Astrocyte (in vitro differentiated cells and primary cell): ENCODE measurements around the gene PSPH. TPM values are rescaled to one million over a fixed set of nuclear protein-coding genes. Genes with fewer than 3 reads are reported as not detected.
"Not testable (repeated sequence)": the region's sequence is repeated elsewhere in the genome, so short reads cannot be mapped to it uniquely, and the experiment has no call there.

ENCODE experiments used
- DNase-seq: peaks from one replicate; pipeline ENCODE4 v3.0.0-alpha.2; 2010; ENCODE audit warnings: low read depth
- FAIRE-seq: peaks from 2 replicates; lab custom pipeline; 2011; peaks lifted over from hg19 to GRCh38; lab: Jason Lieb, UNC
- H2AFZ ChIP-seq: 2 replicates; pipeline ENCODE4 v1.6.0; 2012; ENCODE audit warnings: low read depth, low read length, inconsistent platforms
- H3K27ac ChIP-seq: 2 replicates; pipeline ENCODE4 v1.5.1; 2011; ENCODE audit warnings: low read depth, low read length, inconsistent platforms
- H3K27me3 ChIP-seq: 2 replicates; pipeline ENCODE4 v1.6.0; 2011; ENCODE audit warnings: low read length, inconsistent platforms; ENCODE audit not compliant: insufficient read depth
- H3K36me3 ChIP-seq: 2 replicates; pipeline ENCODE4 v1.5.1; 2011; ENCODE audit warnings: low read length, inconsistent platforms; ENCODE audit not compliant: insufficient read depth
- H3K4me1 ChIP-seq: 2 replicates; pipeline ENCODE4 v1.5.1; 2011; ENCODE audit warnings: low read length, inconsistent platforms; ENCODE audit not compliant: insufficient read depth
- H3K4me2 ChIP-seq: 2 replicates; pipeline ENCODE4 v1.6.0; 2012; ENCODE audit warnings: low read length, inconsistent platforms
- H3K4me3 ChIP-seq: 2 replicates; pipeline ENCODE4 v1.5.1; 2011; ENCODE audit warnings: low read depth, mild to moderate bottlenecking, low read length, inconsistent platforms; ENCODE audit not compliant: insufficient read depth
- H3K79me2 ChIP-seq: 2 replicates; pipeline ENCODE4 v1.6.0; 2012; ENCODE audit warnings: mild to moderate bottlenecking, low read length, inconsistent platforms; ENCODE audit not compliant: insufficient read depth
- H3K9ac ChIP-seq: 2 replicates; pipeline ENCODE4 v1.6.0; 2012; ENCODE audit warnings: mild to moderate bottlenecking, low read length, inconsistent platforms
- H3K9me3 ChIP-seq: 2 replicates; pipeline ENCODE4 v1.5.1; 2012; ENCODE audit warnings: low read depth, mild to moderate bottlenecking, low read length, inconsistent platforms; ENCODE audit not compliant: insufficient read depth
- H4K20me1 ChIP-seq: 2 replicates; pipeline ENCODE4 v1.6.0; 2012; ENCODE audit warnings: low read length, inconsistent platforms; ENCODE audit not compliant: insufficient read depth
- H3K27ac Mint-ChIP-seq: one replicate; pipeline ENCODE4 v1.8.0; 2021; ENCODE audit warnings: mild to moderate bottlenecking, mixed read lengths; ENCODE audit not compliant: unreplicated experiment
- H3K27me3 Mint-ChIP-seq: one replicate; pipeline ENCODE4 v1.8.0; 2021; ENCODE audit warnings: low read depth, mixed read lengths; ENCODE audit not compliant: unreplicated experiment
- H3K36me3 Mint-ChIP-seq: one replicate; pipeline ENCODE4 v1.8.0; 2021; ENCODE audit warnings: low read depth, mixed read lengths; ENCODE audit not compliant: unreplicated experiment
- H3K4me1 Mint-ChIP-seq: one replicate; pipeline ENCODE4 v1.8.0; 2021; ENCODE audit warnings: low read depth, mixed read lengths; ENCODE audit not compliant: unreplicated experiment
- H3K4me3 Mint-ChIP-seq: one replicate; pipeline ENCODE4 v1.8.0; 2021; ENCODE audit warnings: mild to moderate bottlenecking, moderate library complexity, mixed read lengths; ENCODE audit not compliant: unreplicated experiment
- H3K9me3 Mint-ChIP-seq: one replicate; pipeline ENCODE4 v1.8.0; 2021; ENCODE audit warnings: mild to moderate bottlenecking, mixed read lengths; ENCODE audit not compliant: unreplicated experiment
- CTCF ChIP-seq: IDR thresholded peaks from 2 replicates; pipeline ENCODE4 v1.5.1; 2011; ENCODE audit warnings: low read depth, mild to moderate bottlenecking, inconsistent platforms, low read length, moderate library complexity; ENCODE audit not compliant: insufficient read depth
- EZH2 ChIP-seq: IDR thresholded peaks from 2 replicates; pipeline ENCODE4 v1.6.1; 2012; ENCODE audit warnings: mild to moderate bottlenecking, low read length, inconsistent platforms; ENCODE audit not compliant: insufficient read depth
- total RNA-seq: library from RNA; stranded (reverse); gene quantifications from 2 replicates; pipeline ENCODE4 v1.2.1, GENCODE V29; 2021

The PSPH gene
- total RNA-seq, 1 donor from 2014 or later, result 72.7 TPM

GRCh38 chr7:56023500-56023899, 27.7 kb downstream of the PSPH start:
- Histone ChIP-seq H3K4me1 (no peaks in the 10 kb centered on the region), H2AFZ (no peak overlapping the region), H3K4me2 (no peak overlapping the region), H3K79me2 (no peaks in the 10 kb centered on the region), H3K9ac (no peak overlapping the region), H4K20me1 (no peaks in the 10 kb centered on the region), H3K36me3 (peaks cover 2% of the 10 kb centered on the region), H3K27ac (no peak overlapping the region), H3K4me3 (no peak overlapping the region), H3K9me3 (no peaks in the 10 kb centered on the region), H3K27me3 (no peaks in the 10 kb centered on the region)
- Mint-ChIP-seq H3K4me1 (peaks cover 2% of the 10 kb centered on the region), H3K27ac (no peak overlapping the region), H3K9me3 (no peaks in the 10 kb centered on the region), H3K36me3 (peaks cover 18% of the 10 kb centered on the region), H3K4me3 (no peak overlapping the region), H3K27me3 (no peaks in the 10 kb centered on the region)
- FAIRE-seq, result no peak
- no peak for DNase-seq
- no peak for TF ChIP-seq EZH2
- TF ChIP-seq CTCF, result no peak

- no peak overlapping the region for H3K4me3 Mint-ChIP-seq
- no peaks in the 10 kb centered on the region for H3K27me3 ChIP-seq
- no peak overlapping the region for H2AFZ ChIP-seq
- H3K4me2 ChIP-seq, result no peak overlapping the region
- H3K36me3 ChIP-seq, result peaks cover 4% of the 10 kb centered on the region
- H3K4me1 ChIP-seq, result no peaks in the 10 kb centered on the region
- no peaks in the 10 kb centered on the region for H3K27me3 Mint-ChIP-seq
- H4K20me1 ChIP-seq, result no peaks in the 10 kb centered on the region
- no peak overlapping the region for H3K4me3 ChIP-seq
- no peak overlapping the region for H3K9ac ChIP-seq
- TF ChIP-seq CTCF (no peak), EZH2 (no peak)
- H3K27ac ChIP-seq, result no peak overlapping the region
- no peaks in the 10 kb centered on the region for H3K9me3 ChIP-seq
- H3K36me3 Mint-ChIP-seq, result peaks cover 12% of the 10 kb centered on the region
- no peaks in the 10 kb centered on the region for H3K4me1 Mint-ChIP-seq
- no peak for FAIRE-seq
- H3K27ac Mint-ChIP-seq, result no peak overlapping the region
- H3K79me2 ChIP-seq, result no peaks in the 10 kb centered on the region
- no peak for DNase-seq
- H3K9me3 Mint-ChIP-seq, result no peaks in the 10 kb centered on the region
These were observed 31.7 kb downstream of the PSPH start for GRCh38 chr7:56019501-56019900.

- not testable (repeated sequence) for DNase-seq, H3K27me3 ChIP-seq, H4K20me1 ChIP-seq, H3K4me3 ChIP-seq, H3K9me3 Mint-ChIP-seq, H3K4me1 ChIP-seq, H3K9ac ChIP-seq, FAIRE-seq, H3K9me3 ChIP-seq, H3K4me3 Mint-ChIP-seq, H3K36me3 ChIP-seq, H3K4me2 ChIP-seq, H3K79me2 ChIP-seq, H3K4me1 Mint-ChIP-seq, H3K27ac ChIP-seq, H3K27me3 Mint-ChIP-seq, H2AFZ ChIP-seq
- Mint-ChIP-seq H3K27ac (peak overlapping the region; percentile 12), H3K36me3 (peaks cover 10% of the 10 kb centered on the region)
These were observed 34.2 kb downstream of the PSPH start for GRCh38 chr7:56017015-56017414.
